Measurements from ENCODE around the gene MAP6.
A peak's percentile ranks its signal among the peaks of the same experiment; 100 is the strongest.

The MAP6 gene

GRCh38 chr11:75668451-75669297 is at the start of gene MAP6:
MAP6 (minus strand) TSS chr11:75669038; CDS start chr11:75668369, 669 bp downstream.
- in situ Hi-C loops (cut with HindIII; ENCODE audit: low sequenced_read_pairs), result no loop called here
- peak; percentile 10 for DNase-seq (ENCODE audit: low read depth, low spot score)
- H3K4me3 ChIP-seq (ENCODE audit: low read depth, low read length), result peak within 1 kb of the TSS; percentile 18
- TF ChIP-seq, protein P1, sequence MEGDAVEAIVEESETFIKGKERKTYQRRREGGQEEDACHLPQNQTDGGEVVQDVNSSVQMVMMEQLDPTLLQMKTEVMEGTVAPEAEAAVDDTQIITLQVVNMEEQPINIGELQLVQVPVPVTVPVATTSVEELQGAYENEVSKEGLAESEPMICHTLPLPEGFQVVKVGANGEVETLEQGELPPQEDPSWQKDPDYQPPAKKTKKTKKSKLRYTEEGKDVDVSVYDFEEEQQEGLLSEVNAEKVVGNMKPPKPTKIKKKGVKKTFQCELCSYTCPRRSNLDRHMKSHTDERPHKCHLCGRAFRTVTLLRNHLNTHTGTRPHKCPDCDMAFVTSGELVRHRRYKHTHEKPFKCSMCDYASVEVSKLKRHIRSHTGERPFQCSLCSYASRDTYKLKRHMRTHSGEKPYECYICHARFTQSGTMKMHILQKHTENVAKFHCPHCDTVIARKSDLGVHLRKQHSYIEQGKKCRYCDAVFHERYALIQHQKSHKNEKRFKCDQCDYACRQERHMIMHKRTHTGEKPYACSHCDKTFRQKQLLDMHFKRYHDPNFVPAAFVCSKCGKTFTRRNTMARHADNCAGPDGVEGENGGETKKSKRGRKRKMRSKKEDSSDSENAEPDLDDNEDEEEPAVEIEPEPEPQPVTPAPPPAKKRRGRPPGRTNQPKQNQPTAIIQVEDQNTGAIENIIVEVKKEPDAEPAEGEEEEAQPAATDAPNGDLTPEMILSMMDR (IDR thresholded peaks at IDR 0.05; ENCODE audit: low read depth, low read length), result no peak

DNA sequence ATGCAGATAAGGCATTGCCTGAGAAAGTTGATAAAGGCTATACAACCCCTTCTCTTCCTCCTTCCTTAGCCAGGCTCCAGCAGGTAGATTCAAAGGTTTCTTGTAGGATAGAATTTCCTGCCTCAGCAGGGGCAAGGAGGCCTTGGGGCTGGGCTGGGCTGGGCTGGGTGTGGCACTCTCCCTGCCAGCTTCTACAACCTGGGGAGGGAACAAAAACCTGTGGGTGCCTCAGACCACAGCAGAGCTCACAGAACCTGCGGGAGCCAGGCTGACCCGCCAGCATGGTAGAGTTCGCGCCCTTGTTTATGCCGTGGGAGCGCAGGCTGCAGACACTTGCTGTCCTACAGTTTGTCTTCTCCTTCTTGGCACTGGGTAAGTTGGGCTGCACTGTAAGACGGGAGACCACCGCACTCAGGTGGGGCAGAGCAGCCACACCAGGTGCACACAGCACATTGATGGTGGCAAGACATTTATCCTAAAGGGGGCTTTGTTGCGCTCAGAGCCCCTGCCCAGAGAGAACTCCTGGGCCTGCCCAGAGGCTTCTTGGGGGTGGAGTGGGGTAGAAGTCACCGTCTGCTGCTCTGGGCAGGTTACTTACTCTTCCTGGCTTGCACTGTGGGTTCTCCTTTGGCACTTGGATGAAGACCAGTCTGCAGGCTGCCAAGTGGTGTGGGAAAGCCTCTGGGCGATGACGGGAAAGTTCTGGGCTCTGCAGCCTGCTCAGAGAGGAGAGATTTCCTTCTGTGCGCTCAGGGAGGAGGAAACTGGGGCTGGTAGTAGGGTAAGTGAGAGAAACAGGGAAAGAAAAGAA is 49.0 kb upstream of the MAP6 start, which contains the start of gene MOGAT2:
TSS of gene MOGAT2 (plus strand) at position 231 of the 811 bp plus-strand sequence. CDS start at position 282, 51 bp downstream.
- H3K4me3 ChIP-seq (ENCODE audit: low read depth, low read length), result no peak within 1 kb of the TSS
- in situ Hi-C loops (cut with HindIII; ENCODE audit: low sequenced_read_pairs), result no loop called here
- no peak for DNase-seq (ENCODE audit: low read depth, low spot score)
- TF ChIP-seq, protein P1 (IDR thresholded peaks at IDR 0.05; ENCODE audit: low read depth, low read length), result no peak

DNA sequence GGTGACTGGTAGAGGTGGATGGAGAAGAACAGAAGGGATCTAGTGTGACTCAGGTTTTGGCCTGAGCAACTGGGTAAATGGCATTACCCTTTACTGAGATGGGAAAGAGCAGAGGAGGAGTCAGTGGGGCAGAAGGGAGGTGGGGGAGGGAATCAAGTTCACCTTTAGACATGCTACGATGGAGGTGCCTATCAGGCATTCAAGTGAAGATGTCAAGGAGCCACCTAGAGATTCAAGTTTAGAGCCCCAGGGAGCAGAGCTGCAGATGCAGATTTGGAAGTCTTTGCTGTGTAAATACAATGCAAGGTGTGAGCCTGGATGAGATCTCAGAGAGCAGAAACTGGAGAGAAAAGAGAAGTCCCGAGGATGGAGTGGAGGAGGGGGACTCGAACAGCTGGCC is 47.8 kb upstream of the MAP6 start:
- H3K4me3 ChIP-seq (ENCODE audit: low read depth, low read length), result no peak overlapping the region
- in situ Hi-C loops (cut with HindIII; ENCODE audit: low sequenced_read_pairs), result no loop called here
- TF ChIP-seq, protein P1 (IDR thresholded peaks at IDR 0.05; ENCODE audit: low read depth, low read length), result no peak
- DNase-seq (ENCODE audit: low read depth, low spot score), result no peak

GRCh38 chr11:75715688-75716087 is 46.9 kb upstream of the MAP6 start:
- TF ChIP-seq, protein P1 (IDR thresholded peaks at IDR 0.05; ENCODE audit: low read depth, low read length), result no peak
- no peak overlapping the region for H3K4me3 ChIP-seq (ENCODE audit: low read depth, low read length)
- no peak for DNase-seq (ENCODE audit: low read depth, low spot score)
- in situ Hi-C loops (cut with HindIII; ENCODE audit: low sequenced_read_pairs), result no loop called here

DNA sequence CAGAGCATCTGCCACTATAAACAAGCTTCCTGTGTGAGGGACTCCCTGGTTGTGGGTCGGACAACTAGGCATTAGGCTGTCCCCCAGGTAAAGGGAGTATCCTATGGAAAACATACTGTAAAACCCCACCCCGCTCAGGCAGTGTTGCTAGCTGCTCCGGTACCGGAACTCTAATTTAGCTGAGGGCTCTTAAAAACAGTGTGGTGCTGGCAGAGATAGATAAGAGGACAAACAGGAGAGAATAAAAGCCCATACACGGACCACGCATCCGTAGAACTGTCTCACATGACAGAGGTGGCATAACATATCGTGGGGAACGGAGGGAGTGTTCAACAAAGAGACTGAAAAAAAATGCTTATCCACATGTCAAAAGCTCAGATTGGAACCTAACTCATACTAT is 45.4 kb upstream of the MAP6 start:
- H3K4me3 ChIP-seq (ENCODE audit: low read depth, low read length), result no peak overlapping the region
- in situ Hi-C loops (cut with HindIII; ENCODE audit: low sequenced_read_pairs), result no loop called here
- DNase-seq (ENCODE audit: low read depth, low spot score), result no peak
- TF ChIP-seq, protein P1 (IDR thresholded peaks at IDR 0.05; ENCODE audit: low read depth, low read length), result no peak

- peak; percentile 54 for DNase-seq (ENCODE audit: low read depth, low spot score)
- H3K4me3 ChIP-seq (ENCODE audit: low read depth, low read length), result no peak overlapping the region
- in situ Hi-C loops (cut with HindIII; ENCODE audit: low sequenced_read_pairs), result no loop called here
- TF ChIP-seq, protein P1 (IDR thresholded peaks at IDR 0.05; ENCODE audit: low read depth, low read length), result peak; percentile 89
These were observed 37.5 kb upstream of the MAP6 start for GRCh38 chr11:75706260-75706729.

All from astrocyte of the spinal cord (primary cell).